AG04450 (cell line): ENCODE results near the gene FBN1. TPM values are rescaled to one million over a fixed set of nuclear protein-coding genes. Genes with fewer than 3 reads are reported as not detected.

Experiments
- CTCF ChIA-PET: fragments of 300-600, 350-600 bp; formaldehyde crosslinking; extraction: SDS; loops from one replicate; lab custom pipeline; 2022; ENCODE audit warnings: antibody characterized with exemption, inconsistent platforms; lab: Charles Lee
- POLR2A ChIA-PET: fragments of 350-600 bp; formaldehyde crosslinking; extraction: SDS; loops from one replicate; lab custom pipeline; 2021; ENCODE audit warnings: antibody characterized with exemption, inconsistent platforms; lab: Yijun Ruan, JAX
- DNase-seq: peaks from one replicate; pipeline ENCODE4 v3.0.0-alpha.2; 2011; ENCODE audit warnings: low read depth, low spot score
- H3K27ac ChIP-seq: one replicate; pipeline ENCODE4 v1.5.1; 2012; ENCODE audit warnings: low read depth, low read length, control low read depth
- H3K27me3 ChIP-seq: one replicate; pipeline ENCODE4 v1.6.0; 2012; ENCODE audit warnings: low read length; ENCODE audit not compliant: control insufficient read depth, insufficient read depth
- H3K4me3 ChIP-seq: 2 replicates; pipeline ENCODE4 v1.5.1; 2011; ENCODE audit warnings: mild to moderate bottlenecking, low read depth, low read length, control low read depth
- H3K9me3 ChIP-seq: 2 replicates; pipeline ENCODE4 v1.5.1; 2012; ENCODE audit warnings: low read length; ENCODE audit not compliant: control insufficient read depth, insufficient read depth
- polyA plus RNA-seq: library from polyadenylated mRNA; depleted of rRNA; stranded (reverse); fragments of >200 nt; gene quantifications from 2 replicates; pipeline ENCODE4 v1.2.3, GENCODE V29; 2011
- TF ChIP-seq, protein P1 (sequence below): IDR thresholded peaks from 2 replicates; pipeline ENCODE4 v1.5.1; 2011; ENCODE audit warnings: low read depth, low read length, control low read depth, inconsistent platforms

FBN1 gene
- polyA plus RNA-seq, 1 experiment = 530 TPM

DNA sequence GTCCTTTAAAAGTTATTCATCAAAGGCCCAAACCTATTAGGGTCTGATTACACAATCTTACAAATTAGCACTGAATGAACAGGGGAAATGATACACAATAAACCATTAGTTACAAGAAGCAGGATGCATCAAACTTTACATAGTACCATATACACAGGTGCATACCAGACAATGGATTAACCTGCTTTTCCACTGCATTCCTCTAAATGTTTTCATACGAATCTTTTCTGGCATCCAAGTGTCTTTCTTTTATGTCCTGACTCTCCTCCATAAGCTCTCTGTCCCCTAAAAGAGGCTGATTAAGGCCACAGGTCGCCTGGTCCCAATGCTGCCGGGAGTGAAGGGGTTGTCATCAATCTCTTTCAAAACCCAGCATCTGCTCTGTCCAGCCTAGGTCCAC, 11.4 kb downstream of the FBN1 start:
- POLR2A ChIA-PET = no interaction called here

DNA sequence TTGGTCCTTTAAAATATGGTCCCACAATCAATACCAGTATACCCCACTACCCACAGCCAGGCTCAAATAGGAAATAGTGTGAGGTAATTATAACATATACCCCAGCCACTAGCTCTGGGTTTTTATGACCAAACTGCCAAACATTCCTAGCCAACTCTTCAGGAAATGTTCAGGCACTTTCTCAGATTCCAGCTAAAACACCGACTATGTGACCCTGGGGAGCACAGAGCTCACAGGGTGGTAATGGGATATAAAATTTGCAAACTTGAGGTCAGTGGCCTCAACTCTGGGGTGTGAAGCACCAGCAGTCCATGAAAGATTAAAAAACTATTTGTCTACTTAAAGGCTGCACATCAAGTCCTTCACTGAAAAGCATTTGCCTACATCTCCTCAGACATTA, 12.9 kb downstream of the FBN1 start:
- ChIA-PET CTCF (no interaction called here), POLR2A (no interaction called here)
- no peak overlapping the region for H3K4me3 ChIP-seq
- TF ChIP-seq, protein P1, sequence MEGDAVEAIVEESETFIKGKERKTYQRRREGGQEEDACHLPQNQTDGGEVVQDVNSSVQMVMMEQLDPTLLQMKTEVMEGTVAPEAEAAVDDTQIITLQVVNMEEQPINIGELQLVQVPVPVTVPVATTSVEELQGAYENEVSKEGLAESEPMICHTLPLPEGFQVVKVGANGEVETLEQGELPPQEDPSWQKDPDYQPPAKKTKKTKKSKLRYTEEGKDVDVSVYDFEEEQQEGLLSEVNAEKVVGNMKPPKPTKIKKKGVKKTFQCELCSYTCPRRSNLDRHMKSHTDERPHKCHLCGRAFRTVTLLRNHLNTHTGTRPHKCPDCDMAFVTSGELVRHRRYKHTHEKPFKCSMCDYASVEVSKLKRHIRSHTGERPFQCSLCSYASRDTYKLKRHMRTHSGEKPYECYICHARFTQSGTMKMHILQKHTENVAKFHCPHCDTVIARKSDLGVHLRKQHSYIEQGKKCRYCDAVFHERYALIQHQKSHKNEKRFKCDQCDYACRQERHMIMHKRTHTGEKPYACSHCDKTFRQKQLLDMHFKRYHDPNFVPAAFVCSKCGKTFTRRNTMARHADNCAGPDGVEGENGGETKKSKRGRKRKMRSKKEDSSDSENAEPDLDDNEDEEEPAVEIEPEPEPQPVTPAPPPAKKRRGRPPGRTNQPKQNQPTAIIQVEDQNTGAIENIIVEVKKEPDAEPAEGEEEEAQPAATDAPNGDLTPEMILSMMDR = no peak
- no peak for DNase-seq
- H3K9me3 ChIP-seq = no peaks in the 10 kb centered on the region
- H3K27ac ChIP-seq = no peak overlapping the region
- no peaks in the 10 kb centered on the region for H3K27me3 ChIP-seq

More for the DNA sequence above, 11.4 kb downstream of the FBN1 start:
- no peak for DNase-seq
- Histone ChIP-seq H3K27me3 (no peaks in the 10 kb centered on the region), H3K4me3 (no peak overlapping the region), H3K9me3 (no peaks in the 10 kb centered on the region), H3K27ac (no peak overlapping the region)
- TF ChIP-seq, protein P1 = no peak
- CTCF ChIA-PET = interaction anchor here (0.6 kb wide), 1 partner anchor 512 kb away, joined by 5 read pairs; no protein-coding TSS in a partner anchor

- H3K27me3 ChIP-seq = no peaks in the 10 kb centered on the region
- H3K4me3 ChIP-seq = no peak overlapping the region
- ChIA-PET POLR2A (interaction anchor here (0.5 kb wide), 1 partner anchor 90 kb away, joined by 5 read pairs; no protein-coding TSS in a partner anchor), CTCF (no interaction called here)
- H3K27ac ChIP-seq = no peak overlapping the region
- no peak for DNase-seq
- TF ChIP-seq, protein P1 = no peak
- H3K9me3 ChIP-seq = no peaks in the 10 kb centered on the region
Observed at GRCh38 chr15:48631176-48631770, 14.2 kb downstream of the FBN1 start.

GRCh38 chr15:48630245-48630644, 15.3 kb downstream of the FBN1 start:
- ChIA-PET CTCF (no interaction called here), POLR2A (no interaction called here)
- TF ChIP-seq, protein P1 = no peak
- Histone ChIP-seq H3K27ac (no peak overlapping the region), H3K9me3 (no peaks in the 10 kb centered on the region), H3K4me3 (no peak overlapping the region), H3K27me3 (no peaks in the 10 kb centered on the region)
- no peak for DNase-seq

DNA sequence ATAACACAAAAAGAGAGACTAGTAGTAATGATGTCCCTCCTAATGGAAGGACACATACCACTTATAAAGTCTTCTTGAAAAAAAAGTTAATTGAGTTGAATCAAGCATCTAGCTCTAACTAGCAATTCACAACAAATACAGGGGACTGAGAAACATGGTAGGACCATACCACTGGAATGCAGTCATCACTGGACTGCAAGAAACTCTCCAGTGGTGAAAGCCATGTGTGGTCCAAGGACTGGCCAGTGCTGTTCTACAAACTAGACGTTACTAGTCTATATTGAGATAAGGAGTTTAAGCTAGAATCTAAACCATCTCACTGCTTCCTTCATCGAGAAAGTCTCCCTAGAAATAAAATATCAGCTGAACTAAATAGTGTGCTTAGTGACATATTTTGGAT, 16.7 kb downstream of the FBN1 start:
- DNase-seq = no peak
- ChIA-PET CTCF (no interaction called here), POLR2A (no interaction called here)
- H3K27ac ChIP-seq = no peak overlapping the region
- TF ChIP-seq, protein P1 = no peak
- no peaks in the 10 kb centered on the region for H3K9me3 ChIP-seq
- H3K27me3 ChIP-seq = no peaks in the 10 kb centered on the region
- no peak overlapping the region for H3K4me3 ChIP-seq
